ENCODE measurements around the gene HSPB7.

- TF ChIP-seq, protein P1, sequence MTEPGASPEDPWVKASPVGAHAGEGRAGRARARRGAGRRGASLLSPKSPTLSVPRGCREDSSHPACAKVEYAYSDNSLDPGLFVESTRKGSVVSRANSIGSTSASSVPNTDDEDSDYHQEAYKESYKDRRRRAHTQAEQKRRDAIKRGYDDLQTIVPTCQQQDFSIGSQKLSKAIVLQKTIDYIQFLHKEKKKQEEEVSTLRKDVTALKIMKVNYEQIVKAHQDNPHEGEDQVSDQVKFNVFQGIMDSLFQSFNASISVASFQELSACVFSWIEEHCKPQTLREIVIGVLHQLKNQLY (CRISPR knock-in tag; IDR thresholded peaks at IDR 0.05), result no peak
- TF ChIP-seq TP53 (CRISPR knock-in tag; IDR thresholded peaks at IDR 0.05) (no peak), CTCF (IDR thresholded peaks at IDR 0.05) (no peak), FOXJ3 (CRISPR knock-in tag; IDR thresholded peaks at IDR 0.05; ENCODE audit: borderline replicate concordance) (no peak)
Measured at GRCh38 chr1:16023050-16023653, 5.3 kb upstream of the HSPB7 start.

Measured in WTC11 (cell line).